NCI-H2081 treated with DMSO at 0.1 percent for 48 hours (cell line): ENCODE data around the gene MROH2A.

Source experiments
- DNase-seq: peaks from one replicate; lab custom pipeline; 2025; lab: John Stamatoyannopoulos, UW

Gene MROH2A

GRCh38 chr2:233838726-233839446 is 60.8 kb downstream of the MROH2A start:
- no peak for DNase-seq

- DNase-seq = no peak
Measured at GRCh38 chr2:233839447-233839820, 61.3 kb downstream of the MROH2A start.

- no peak for DNase-seq
Measured at GRCh38 chr2:233840520-233840919, 62.4 kb downstream of the MROH2A start.

- no peak for DNase-seq
Measured at GRCh38 chr2:233841183-233841582, 63.1 kb downstream of the MROH2A start.

- DNase-seq = no peak
Measured at GRCh38 chr2:233844064-233844807, 66.1 kb downstream of the MROH2A start.

GRCh38 chr2:233844836-233845235 is 66.7 kb downstream of the MROH2A start:
- no peak for DNase-seq

- DNase-seq = no peak
Measured at GRCh38 chr2:233845301-233846060, 67.4 kb downstream of the MROH2A start.

GRCh38 chr2:233846387-233847247 is 68.5 kb downstream of the MROH2A start:
- no peak for DNase-seq

GRCh38 chr2:233847248-233847898 is 69.2 kb downstream of the MROH2A start:
- no peak for DNase-seq

GRCh38 chr2:233848276-233848675 is 70.1 kb downstream of the MROH2A start:
- no peak for DNase-seq

- no peak for DNase-seq
Measured at GRCh38 chr2:233849607-233850271, 71.6 kb downstream of the MROH2A start.

- no peak for DNase-seq
Measured at GRCh38 chr2:233850745-233851144, 72.6 kb downstream of the MROH2A start.

GRCh38 chr2:233851169-233851568 is 73.0 kb downstream of the MROH2A start:
- no peak for DNase-seq

GRCh38 chr2:233852056-233852455 is 73.9 kb downstream of the MROH2A start:
- DNase-seq = no peak

- no peak for DNase-seq
Measured at GRCh38 chr2:233853353-233853752, 75.2 kb downstream of the MROH2A start.

- no peak for DNase-seq
Measured at GRCh38 chr2:233853883-233854240, 75.7 kb downstream of the MROH2A start.

- DNase-seq = peak; percentile 89
Measured at GRCh38 chr2:233854241-233854981, 76.3 kb downstream of the MROH2A start, which contains the start of gene HJURP. HJURP (minus strand) TSS chr2:233854535; CDS start chr2:233854500, 35 bp downstream.

GRCh38 chr2:233855345-233855744 is 77.2 kb downstream of the MROH2A start:
- no peak for DNase-seq

- DNase-seq = no peak
Measured at GRCh38 chr2:233856184-233856583, 78.1 kb downstream of the MROH2A start.
